KMS-11 (cell line): ENCODE measurements around the gene NPNT.
"Not testable (repeated sequence)": the region's sequence is repeated elsewhere in the genome, so short reads cannot be mapped to it uniquely, and the experiment has no call there.

Experiments
- H2AFZ ChIP-seq: fragments of 200-600 bp; sonication (generic); 2 replicates; pipeline ENCODE4 v1.6.1; 2016; ENCODE audit warnings: antibody characterized with exemption, mixed run types, low read depth
- H3K27ac ChIP-seq: fragments of 200-600 bp; sonication (generic); 2 replicates; pipeline ENCODE4 v1.6.1; 2016; ENCODE audit warnings: mild to moderate bottlenecking, mixed run types
- H3K27me3 ChIP-seq: fragments of 200-600 bp; sonication (generic); 2 replicates; pipeline ENCODE4 v1.6.1; 2017; ENCODE audit warnings: mild to moderate bottlenecking, low read depth, mixed run types, moderate library complexity; ENCODE audit not compliant: insufficient read depth
- H3K36me3 ChIP-seq: fragments of 200-600 bp; sonication (generic); 2 replicates; pipeline ENCODE4 v1.6.1; 2017; ENCODE audit warnings: mild to moderate bottlenecking, mixed run types; ENCODE audit not compliant: insufficient read depth
- H3K4me1 ChIP-seq: fragments of 200-600 bp; sonication (generic); 2 replicates; pipeline ENCODE4 v1.6.1; 2016; ENCODE audit warnings: mild to moderate bottlenecking, low read depth, mixed run types; ENCODE audit not compliant: poor library complexity, severe bottlenecking
- H3K4me2 ChIP-seq: fragments of 200-600 bp; sonication (generic); 2 replicates; pipeline ENCODE4 v1.7.0; 2016; ENCODE audit warnings: mild to moderate bottlenecking, mixed run types
- H3K4me3 ChIP-seq: fragments of 200-600 bp; sonication (generic); IDR thresholded peaks from 2 replicates; pipeline ENCODE4 v1.6.1; 2017; ENCODE audit warnings: low read depth, low read length, mixed read lengths; ENCODE audit not compliant: insufficient read depth
- H3K79me2 ChIP-seq: fragments of 200-600 bp; sonication (generic); 2 replicates; pipeline ENCODE4 v1.6.1; 2016; ENCODE audit warnings: low read depth, mixed run types; ENCODE audit not compliant: insufficient read depth
- H3K9ac ChIP-seq: fragments of 200-600 bp; sonication (generic); 2 replicates; pipeline ENCODE4 v1.6.1; 2016; ENCODE audit warnings: mild to moderate bottlenecking, mixed run types
- H4K20me1 ChIP-seq: fragments of 200-600 bp; sonication (generic); 2 replicates; pipeline ENCODE4 v1.6.1; 2016; ENCODE audit warnings: mild to moderate bottlenecking, mixed run types; ENCODE audit not compliant: insufficient read depth
- CTCF ChIP-seq: fragments of 200-600 bp; sonication (generic); conservative IDR thresholded peaks from 2 replicates; pipeline ENCODE4 v1.6.1; 2017; ENCODE audit warnings: low read depth, mild to moderate bottlenecking, antibody characterized with exemption, low read length, moderate library complexity, mixed read lengths

Gene NPNT, protein sequence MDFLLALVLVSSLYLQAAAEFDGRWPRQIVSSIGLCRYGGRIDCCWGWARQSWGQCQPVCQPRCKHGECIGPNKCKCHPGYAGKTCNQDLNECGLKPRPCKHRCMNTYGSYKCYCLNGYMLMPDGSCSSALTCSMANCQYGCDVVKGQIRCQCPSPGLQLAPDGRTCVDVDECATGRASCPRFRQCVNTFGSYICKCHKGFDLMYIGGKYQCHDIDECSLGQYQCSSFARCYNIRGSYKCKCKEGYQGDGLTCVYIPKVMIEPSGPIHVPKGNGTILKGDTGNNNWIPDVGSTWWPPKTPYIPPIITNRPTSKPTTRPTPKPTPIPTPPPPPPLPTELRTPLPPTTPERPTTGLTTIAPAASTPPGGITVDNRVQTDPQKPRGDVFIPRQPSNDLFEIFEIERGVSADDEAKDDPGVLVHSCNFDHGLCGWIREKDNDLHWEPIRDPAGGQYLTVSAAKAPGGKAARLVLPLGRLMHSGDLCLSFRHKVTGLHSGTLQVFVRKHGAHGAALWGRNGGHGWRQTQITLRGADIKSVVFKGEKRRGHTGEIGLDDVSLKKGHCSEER

DNA sequence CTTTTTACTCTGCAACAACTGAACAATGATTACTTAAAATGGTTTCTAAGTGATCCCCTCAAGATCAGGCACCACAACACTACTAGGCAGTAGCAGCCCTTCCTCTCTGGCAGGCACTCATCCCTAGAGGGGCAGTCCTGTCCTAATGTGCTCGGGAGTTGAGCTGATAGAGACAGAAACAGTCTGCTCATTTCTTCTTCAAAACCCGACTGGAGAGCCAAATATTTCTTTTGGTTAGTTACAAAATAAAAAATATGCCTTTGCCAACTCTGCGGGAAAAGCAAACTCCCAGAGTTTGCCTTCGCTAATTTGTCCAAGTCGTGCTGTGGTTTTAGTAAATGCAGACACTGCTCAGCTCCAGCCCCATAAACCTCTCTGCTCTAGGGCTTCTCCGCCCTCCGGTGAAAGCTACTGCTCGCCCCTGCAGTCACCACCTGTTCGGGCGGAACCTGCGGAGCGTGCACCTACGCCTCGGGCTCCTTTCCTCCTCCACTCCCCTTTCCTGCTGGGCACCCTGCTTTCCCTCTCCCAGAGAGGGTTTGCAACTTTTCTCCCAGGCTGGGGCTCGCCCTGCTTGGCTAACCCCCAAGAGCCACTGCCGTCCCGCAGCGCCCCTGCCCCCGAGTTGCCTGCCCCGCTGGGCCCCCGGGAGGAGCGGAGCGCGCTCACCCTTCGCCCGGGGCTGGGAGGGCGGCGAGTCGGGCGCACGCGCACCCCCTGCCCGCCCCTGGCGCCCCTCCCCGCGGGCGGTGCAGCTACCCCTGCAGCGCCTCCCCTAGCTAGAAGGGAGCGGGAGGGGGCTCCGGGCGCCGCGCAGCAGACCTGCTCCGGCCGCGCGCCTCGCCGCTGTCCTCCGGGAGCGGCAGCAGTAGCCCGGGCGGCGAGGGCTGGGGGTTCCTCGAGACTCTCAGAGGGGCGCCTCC is at the start of gene NPNT:
Gene NPNT (plus strand): TSS at position 812 of the 923 bp plus-strand sequence. CDS start 182 bp downstream, outside the sequence.
- Histone ChIP-seq H3K4me1 (no peaks in the 10 kb centered on the region), H3K4me3 (no peak within 1 kb of the TSS), H3K27me3 (no peaks in the 10 kb centered on the region), H3K36me3 (no peaks in the 10 kb centered on the region), H2AFZ (no peak within 1 kb of the TSS), H3K4me2 (no peak within 1 kb of the TSS), H4K20me1 (no peaks in the 10 kb centered on the region), H3K27ac (no peak within 1 kb of the TSS), H3K79me2 (no peaks in the 10 kb centered on the region), H3K9ac (no peak within 1 kb of the TSS)
- no peak for TF ChIP-seq CTCF

DNA sequence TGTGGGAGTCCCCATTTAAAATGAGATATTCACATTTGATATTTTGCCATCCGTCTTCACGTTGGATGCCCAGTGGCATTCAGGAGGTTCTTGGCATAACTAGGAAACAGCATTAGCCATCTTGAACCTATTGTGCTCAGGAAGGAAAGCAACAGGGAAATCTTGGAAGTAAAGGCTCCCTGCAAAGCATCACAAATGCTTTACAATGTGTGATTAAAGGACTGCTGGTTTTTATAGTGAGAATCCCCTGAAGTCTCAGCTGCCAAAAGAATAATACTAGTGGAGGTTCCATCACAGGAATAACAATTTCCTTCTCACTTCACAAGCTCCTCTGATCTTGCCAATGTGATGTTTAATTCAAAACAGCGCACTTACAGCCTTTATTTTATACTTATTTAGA is 49.7 kb upstream of the NPNT start:
- H3K36me3 ChIP-seq = no peaks in the 10 kb centered on the region
- no peaks in the 10 kb centered on the region for H4K20me1 ChIP-seq
- H3K27me3 ChIP-seq = no peaks in the 10 kb centered on the region
- H3K79me2 ChIP-seq = no peaks in the 10 kb centered on the region
- H3K4me2 ChIP-seq = no peak overlapping the region
- no peak for TF ChIP-seq CTCF
- no peak overlapping the region for H3K27ac ChIP-seq
- H2AFZ ChIP-seq = no peak overlapping the region
- no peaks in the 10 kb centered on the region for H3K4me1 ChIP-seq
- H3K4me3 ChIP-seq = no peak overlapping the region
- no peak overlapping the region for H3K9ac ChIP-seq

GRCh38 chr4:105848359-105848758 is 46.9 kb upstream of the NPNT start:
- not testable (repeated sequence) for H3K36me3 ChIP-seq, H3K4me2 ChIP-seq, H3K27ac ChIP-seq, H2AFZ ChIP-seq, H3K9ac ChIP-seq, H3K4me1 ChIP-seq, H3K27me3 ChIP-seq, H3K79me2 ChIP-seq, H3K4me3 ChIP-seq, H4K20me1 ChIP-seq

DNA sequence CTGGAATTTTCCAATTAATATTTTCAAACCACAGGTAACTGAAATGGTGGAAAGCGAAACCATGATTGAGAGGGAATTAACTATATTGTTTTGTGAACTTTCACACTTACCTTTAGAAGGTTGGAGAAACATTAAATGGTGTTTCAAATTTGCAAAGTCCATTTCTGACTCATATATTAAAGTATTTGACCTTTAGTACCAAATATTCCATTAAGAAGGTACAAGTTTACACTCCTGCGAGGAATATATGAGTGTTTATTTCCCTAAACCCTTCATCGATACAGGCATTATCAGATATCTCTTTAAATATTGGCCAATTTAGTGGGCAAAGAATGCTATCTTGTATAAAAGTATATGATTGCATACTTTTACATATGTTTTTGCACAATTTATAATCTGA is 44.1 kb upstream of the NPNT start:
- no peaks in the 10 kb centered on the region for H4K20me1 ChIP-seq
- H3K27ac ChIP-seq = no peak overlapping the region
- no peaks in the 10 kb centered on the region for H3K27me3 ChIP-seq
- no peak for TF ChIP-seq CTCF
- no peaks in the 10 kb centered on the region for H3K36me3 ChIP-seq
- H3K79me2 ChIP-seq = no peaks in the 10 kb centered on the region
- no peaks in the 10 kb centered on the region for H3K4me1 ChIP-seq
- H3K4me2 ChIP-seq = no peak overlapping the region
- no peak overlapping the region for H3K4me3 ChIP-seq
- no peak overlapping the region for H2AFZ ChIP-seq
- no peak overlapping the region for H3K9ac ChIP-seq

GRCh38 chr4:105852230-105852629 is 43.0 kb upstream of the NPNT start:
- H3K79me2 ChIP-seq, H3K4me1 ChIP-seq, H3K4me2 ChIP-seq, H4K20me1 ChIP-seq, H3K36me3 ChIP-seq, H3K27me3 ChIP-seq, H3K4me3 ChIP-seq, H3K27ac ChIP-seq, H3K9ac ChIP-seq, H2AFZ ChIP-seq: not testable (repeated sequence)
